Frontal cortex (tissue), 4 donors: ENCODE results near the gene PARM1. TPM values are rescaled to one million over a fixed set of nuclear protein-coding genes. Genes with fewer than 3 reads are reported as not detected.
"Not testable (repeated sequence)": the region's sequence is repeated elsewhere in the genome, so short reads cannot be mapped to it uniquely, and the experiment has no call there.

Source experiments
- DNase-seq, 2 donors: peaks; one replicate each; pipeline ENCODE4 v3.0.0; 2012; ENCODE audit warnings: low spot score in 2 of 2
- FAIRE-seq: peaks from 2 replicates; lab custom pipeline; 2012; peaks lifted over from hg19 to GRCh38; lab: Jason Lieb, UNC
- total RNA-seq: library from RNA; depleted of rRNA; stranded (reverse); fragments of >200 nt; gene quantifications from one replicate; pipeline ENCODE4 v1.2.3, GENCODE V29; 2014
- donor health status: control.
- donor health status: control.
- donor health status: control.

PARM1 gene
- total RNA-seq, 1 donor from 2014 or later = 7.3 TPM

GRCh38 chr4:74975848-74976824, 43.2 kb downstream of the PARM1 start:
- DNase-seq (no peak), FAIRE-seq (no peak)

GRCh38 chr4:74982546-74983252, 49.8 kb downstream of the PARM1 start:
- FAIRE-seq (no peak), DNase-seq (no peak)

- FAIRE-seq (no peak), DNase-seq (no peak)
These were observed 50.3 kb downstream of the PARM1 start for GRCh38 chr4:74983253-74983635.

DNA sequence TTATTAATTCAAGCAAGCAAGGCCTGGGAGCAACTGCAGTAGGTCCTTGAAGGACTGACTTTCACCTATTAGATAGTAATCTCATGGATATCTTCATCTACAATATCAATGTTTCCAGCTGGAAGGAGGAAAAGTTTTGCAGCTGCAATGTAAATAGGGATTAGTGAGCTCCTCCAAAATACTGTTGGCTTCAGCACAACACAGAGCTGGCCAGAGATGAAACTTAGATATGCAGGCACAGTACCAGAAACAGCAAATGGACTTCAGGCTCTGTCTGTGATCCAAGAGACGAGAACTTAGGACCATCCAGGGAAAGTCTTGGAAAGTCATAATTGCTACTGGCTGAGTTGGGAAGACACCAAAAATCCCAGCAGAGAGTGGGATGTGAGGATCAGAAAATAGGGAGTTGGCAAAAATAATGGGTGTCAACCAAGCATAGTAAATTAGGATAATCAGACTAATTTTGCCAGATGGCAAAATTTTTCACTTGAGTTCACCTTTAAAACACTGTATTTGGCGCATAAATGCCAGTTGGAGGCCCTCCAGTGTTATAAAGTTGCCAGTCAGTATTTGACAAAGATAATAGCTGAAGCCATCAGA, 57.5 kb downstream of the PARM1 start:
- DNase-seq (no peak), FAIRE-seq (no peak)

- FAIRE-seq, DNase-seq: not testable (repeated sequence)
These were observed 61.5 kb downstream of the PARM1 start for GRCh38 chr4:74994436-74994835.

DNA sequence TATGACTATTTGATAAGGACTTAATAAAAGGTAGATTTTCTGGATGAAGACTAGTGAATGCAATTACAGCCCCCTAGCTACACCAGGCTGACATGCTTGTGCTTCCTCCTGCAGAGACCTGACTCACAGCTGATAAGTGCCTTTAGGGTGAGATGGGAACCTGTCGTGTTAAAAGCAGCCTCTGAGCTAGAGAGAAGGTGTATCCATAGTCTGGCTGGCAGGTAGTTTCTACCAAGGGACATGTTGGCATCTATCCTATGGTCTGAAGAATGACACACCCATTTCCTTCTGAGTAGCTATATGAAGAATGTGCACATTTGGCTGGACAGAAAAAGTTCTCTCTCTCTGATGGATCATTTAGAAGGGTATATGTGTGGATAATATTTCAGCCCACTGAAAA, 64.1 kb downstream of the PARM1 start:
- FAIRE-seq = no peak
- no peak for DNase-seq

DNA sequence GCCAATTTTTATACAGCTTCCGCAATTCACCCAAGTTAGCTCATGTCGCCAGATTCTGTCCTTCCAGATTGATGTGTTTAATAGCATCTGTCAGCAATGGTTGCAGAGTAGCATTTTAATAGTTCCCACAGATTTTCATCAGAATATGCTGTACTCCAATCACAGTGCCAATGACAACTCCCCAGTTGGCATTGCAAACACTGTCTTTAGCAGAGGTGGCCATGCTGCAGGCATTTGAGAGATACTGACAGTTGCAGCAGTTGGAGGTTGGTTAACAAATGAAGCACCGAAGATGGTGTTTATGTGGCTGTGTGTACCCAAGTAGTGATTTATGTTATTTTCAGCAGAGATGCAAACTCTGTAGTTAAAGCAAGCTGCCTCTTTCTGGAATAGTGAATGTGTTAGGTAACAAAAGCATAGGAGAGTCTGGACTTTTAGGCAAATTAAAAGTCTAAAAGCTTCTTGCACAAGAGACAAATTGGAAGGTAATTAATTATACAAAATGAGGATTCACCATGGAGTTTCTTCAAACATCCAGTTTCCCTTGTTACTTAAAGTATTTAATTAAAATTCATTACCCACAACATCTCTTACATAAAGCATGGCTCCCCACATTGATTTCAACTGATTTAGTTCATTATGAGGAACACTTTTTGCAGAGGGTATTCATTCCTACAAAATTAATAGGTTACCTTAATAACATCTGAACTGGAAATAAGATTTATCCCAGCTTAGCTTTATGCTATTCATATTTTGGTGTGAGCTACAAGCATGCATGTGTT, 65.2 kb downstream of the PARM1 start:
- no peak for DNase-seq
- no peak for FAIRE-seq

- FAIRE-seq (no peak), DNase-seq (no peak)
These were observed 66.9 kb downstream of the PARM1 start for GRCh38 chr4:74999714-75000309.

- FAIRE-seq (no peak), DNase-seq (no peak)
These were observed 69.0 kb downstream of the PARM1 start for GRCh38 chr4:75001871-75002270.

DNA sequence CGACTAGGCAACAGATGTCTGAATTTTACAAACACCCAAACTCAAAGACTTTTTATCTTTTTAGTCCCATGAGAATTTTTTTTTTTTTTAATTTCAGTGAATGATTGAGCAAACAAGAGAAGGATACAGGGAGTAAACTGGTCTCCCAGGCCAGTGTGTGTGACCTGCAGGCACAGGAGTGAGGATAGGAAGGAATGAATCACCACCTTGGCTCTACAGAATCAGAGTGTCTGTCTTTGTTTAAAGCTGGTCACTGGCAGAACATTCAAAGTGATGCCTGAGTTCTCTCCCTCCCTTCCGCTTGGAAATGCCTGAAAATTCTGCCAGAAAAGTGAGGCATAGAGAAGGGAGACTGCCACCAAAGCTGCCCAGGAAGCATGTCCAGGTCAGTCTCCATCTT, 69.5 kb downstream of the PARM1 start:
- FAIRE-seq (no peak), DNase-seq (no peak)

DNA sequence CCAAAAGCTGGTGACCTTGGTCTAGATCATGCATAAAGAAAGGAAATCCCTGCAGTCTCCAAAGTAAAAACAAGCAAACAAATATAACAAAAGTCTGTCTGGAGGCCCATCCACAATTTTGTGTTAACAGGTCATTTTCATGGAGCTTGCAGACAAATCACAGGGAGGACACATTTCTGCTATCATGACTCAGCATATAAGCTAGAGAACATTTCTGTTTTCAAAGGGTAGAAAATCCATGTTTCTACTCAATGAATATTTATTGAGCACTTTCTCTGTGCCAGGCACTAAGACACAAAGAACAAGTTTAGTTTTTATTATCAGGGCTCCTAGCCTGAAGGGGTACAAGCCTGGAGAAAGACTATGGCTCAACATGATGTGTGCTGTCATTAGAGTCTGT, 71.1 kb downstream of the PARM1 start:
- DNase-seq (no peak), FAIRE-seq (no peak)

GRCh38 chr4:75004755-75005668, 72.1 kb downstream of the PARM1 start:
- FAIRE-seq (no peak), DNase-seq (no peak)

DNA sequence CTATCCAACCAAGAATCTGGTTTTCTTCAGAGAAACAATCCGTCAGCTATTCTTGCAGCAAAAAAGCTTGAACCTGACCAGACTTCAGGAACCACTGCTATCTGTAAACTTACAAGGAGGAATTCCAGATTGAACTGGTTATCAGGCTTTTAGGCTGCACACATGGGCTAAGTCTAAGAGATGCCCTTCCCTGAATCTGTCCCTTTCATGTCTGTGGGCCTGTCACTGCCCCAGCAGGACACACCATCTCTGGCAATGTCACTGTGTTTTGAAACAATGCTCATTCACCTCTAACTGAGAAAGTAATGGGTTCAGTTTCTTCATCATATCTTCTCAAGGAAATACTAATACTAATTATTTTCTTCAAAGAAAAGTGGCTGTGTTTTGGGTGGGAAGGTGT, 72.8 kb downstream of the PARM1 start:
- no peak for FAIRE-seq

DNA sequence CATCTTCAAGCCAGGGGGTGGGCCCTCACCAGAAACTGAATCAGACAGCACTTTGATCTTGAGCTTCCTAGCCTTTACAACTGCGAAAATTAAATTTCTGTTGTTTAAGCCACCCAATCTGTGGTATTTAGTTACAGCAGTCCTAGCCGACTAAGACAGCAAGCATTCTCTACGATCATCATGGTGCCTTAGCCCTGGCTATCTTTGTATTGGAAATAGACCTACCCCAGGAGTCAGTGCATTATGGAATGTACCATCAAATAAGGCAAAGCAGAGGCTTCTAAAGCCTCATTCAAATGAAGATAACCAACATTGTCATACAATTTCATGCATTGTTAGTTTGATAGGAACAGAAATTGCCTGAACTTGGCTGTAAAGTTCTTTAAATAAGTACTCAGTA, 75.0 kb downstream of the PARM1 start:
- no peak for FAIRE-seq

More for the DNA sequence above, 72.8 kb downstream of the PARM1 start:
- no peak for DNase-seq

GRCh38 chr4:75009138-75009537, 76.2 kb downstream of the PARM1 start:
- no peak for FAIRE-seq
- no peak for DNase-seq

More for the DNA sequence above, 75.0 kb downstream of the PARM1 start:
- no peak for DNase-seq

DNA sequence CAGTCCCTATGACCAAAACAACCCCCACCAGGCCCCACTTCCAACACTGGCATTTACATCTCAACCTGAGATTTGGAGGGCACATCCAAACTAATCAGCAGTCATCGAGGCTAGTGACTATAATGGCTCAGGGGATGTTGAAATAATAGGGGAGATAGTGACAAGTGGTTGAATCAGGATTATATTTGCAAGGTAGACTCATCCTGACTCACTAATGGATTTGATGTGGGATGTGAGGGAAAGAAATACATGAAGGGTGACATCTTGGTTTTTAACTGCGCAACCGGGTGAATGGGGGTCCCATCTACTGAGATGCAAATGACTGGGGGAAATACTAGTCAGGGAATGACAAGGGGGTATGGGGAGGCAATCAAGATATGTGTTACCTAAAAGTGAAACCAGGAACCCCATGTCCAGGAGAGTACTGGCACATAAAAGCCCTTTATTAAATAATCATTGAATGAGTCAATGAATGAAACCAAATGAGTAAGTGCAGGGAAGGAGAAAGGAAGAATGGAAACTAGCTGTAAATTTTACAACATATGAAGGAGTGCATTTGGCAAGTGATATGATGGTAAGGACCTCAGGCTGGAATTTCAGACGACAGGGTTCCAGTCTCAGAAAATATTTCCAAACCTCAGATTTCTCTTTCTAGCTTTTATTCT, 78.3 kb downstream of the PARM1 start:
- no peak for DNase-seq
- no peak for FAIRE-seq

DNA sequence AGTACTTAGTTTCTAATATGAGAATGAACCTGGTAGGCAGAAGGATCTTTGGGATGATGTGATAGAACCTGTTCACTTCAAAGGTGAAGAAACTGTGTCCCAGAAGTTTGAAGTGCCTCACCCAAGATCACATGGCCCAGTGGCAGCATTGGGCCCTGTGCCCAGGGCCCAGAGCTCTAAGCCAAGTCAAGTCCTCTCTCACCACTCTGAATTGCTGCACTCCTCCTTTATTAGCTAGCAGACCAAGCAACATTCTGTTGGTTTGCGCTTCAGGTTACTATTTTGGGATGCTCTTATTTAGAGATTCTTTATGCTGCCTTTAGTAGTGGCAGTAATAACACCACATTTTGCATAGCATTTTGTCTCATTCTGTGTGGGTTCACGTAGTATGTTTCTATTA, 82.7 kb downstream of the PARM1 start:
- FAIRE-seq (no peak), DNase-seq (no peak)

GRCh38 chr4:75016472-75016871, 83.6 kb downstream of the PARM1 start:
- no peak for FAIRE-seq
- no peak for DNase-seq
